Measurements from ENCODE around the gene TNFAIP2.
"Not testable (repeated sequence)": the region's sequence is repeated elsewhere in the genome, so short reads cannot be mapped to it uniquely, and the experiment has no call there.

The TNFAIP2 gene

DNA sequence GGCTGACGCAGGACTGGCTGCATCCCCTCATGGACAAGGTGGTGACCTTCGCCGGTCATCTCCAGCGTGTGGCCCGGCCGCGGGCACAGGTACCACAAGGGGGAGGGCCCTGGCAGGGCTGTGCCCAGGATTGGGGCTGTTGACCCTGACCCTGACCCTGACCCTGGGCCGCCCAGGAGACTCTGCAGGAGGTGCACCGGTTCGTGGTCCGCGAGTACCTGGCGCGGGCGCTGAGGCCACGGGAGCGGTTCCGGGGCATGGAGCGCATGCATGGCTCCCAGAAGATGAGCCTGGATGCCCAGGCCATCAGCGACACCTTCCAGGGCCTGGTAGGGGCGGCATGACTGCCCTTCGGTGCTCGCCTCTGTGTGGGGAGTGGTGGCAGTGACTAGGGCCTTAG lies 15.8 kb upstream of the TNFAIP2 start:
- DNase-seq (ENCODE audit: low read depth in 2 of 2), result no peak

DNA sequence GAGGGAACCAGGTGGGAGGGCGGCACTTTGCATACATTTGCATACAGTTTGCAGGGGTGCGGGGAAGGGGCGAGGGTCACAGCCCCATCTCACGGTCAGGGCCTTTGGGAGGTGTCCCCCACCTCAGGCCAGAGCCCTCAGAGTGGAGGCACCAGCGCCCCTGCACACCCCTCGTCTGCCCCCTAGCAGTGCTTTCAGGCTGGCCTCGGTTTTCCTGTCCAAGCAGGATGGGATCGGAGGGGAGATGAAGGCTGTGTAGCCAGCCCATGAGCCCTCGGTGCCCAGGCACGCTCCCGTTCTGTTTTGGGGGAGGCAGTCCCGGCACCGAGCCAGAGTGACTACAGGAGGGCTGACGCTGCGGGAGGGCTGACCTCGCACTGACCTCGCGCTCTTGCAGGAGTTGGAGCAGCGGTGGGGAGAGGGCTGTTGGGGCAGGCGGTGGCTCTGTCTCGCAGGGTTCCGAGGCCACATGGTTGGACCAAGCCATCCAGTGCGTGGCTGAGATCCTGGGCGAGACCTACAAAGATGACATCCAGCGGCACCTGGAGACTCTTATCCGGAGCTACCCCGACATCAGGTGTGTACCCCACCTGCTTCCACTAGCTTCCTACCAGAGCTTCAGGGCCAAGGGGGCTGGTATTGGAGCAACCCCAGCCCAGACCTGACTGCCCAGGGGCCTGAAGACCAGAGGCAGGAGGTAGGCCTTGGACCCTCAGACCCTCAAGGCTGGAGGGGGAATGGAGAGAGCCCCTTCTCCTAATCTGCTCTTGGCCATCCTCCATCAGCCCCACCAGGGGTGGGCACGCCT lies 15.1 kb upstream of the TNFAIP2 start:
- DNase-seq (ENCODE audit: low read depth in 2 of 2), result no peak

DNA sequence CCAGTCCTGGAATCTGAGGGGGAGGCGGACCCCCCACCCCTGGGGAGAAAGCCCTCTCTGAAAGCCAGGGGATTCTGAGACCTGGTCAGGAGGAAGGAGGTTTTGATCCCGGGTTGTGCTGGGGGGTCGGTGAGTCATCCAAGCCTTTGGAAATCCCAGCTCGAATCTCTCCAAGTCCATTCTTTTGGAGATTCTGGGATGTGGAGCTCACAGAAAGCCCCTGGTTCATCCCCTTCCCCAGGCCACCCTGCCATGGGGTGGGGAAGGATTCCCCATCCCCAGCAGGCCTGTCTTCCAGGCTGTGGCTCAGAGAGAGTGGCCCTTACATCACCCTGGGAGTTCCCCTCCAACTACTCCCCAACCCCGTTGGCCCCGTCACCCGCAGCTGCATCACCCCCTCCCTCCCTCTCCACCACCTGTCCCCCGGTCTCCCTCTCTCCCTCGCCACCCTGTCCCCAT lies 14.5 kb upstream of the TNFAIP2 start:
- DNase-seq (ENCODE audit: low read depth in 2 of 2), result no peak

DNA sequence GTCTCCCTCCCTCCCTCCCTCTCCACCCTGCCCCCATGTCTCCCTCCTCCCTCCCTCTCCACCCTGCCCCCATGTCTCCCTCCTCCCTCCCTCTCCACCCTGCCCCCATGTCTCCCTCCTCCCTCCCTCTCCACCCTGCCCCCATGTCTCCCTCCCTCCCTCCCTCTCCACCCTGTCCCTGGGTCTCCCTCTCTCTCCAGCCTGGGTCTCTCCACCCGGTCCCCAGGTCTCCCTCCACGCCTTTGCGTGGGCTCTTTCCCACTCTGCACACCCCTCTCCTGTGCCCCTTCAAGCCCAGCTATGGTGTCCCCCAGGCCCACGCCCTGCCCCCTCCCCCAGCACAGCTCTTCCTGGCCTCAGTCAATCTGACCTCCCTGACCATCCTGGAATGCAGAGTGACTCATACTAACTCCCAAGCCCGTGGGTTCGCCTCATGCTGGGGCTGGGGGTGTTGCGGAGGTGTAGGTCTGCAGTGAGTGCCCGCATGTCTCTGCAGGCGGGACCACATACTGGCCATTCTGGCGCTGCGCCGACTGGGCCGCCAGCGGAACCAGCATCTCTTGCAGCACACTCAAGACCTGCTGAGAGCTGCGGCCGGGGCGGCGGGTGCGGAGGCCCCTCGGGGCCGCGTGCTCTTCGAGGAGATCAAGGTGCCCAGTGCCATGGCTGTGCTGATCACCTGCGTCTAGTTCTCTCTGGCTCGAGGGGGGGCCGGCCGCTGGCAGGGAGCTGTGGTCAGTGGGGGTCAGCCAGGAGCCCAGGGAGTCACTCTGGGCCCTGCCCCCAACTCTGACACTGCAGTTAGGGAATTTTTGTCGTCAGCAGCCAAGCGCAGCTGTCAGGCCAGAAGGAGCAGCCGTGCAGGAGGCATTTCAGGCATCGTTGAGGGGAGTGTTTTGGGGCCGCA lies 13.5 kb upstream of the TNFAIP2 start:
- no peak for DNase-seq (ENCODE audit: low read depth in 2 of 2)

DNA sequence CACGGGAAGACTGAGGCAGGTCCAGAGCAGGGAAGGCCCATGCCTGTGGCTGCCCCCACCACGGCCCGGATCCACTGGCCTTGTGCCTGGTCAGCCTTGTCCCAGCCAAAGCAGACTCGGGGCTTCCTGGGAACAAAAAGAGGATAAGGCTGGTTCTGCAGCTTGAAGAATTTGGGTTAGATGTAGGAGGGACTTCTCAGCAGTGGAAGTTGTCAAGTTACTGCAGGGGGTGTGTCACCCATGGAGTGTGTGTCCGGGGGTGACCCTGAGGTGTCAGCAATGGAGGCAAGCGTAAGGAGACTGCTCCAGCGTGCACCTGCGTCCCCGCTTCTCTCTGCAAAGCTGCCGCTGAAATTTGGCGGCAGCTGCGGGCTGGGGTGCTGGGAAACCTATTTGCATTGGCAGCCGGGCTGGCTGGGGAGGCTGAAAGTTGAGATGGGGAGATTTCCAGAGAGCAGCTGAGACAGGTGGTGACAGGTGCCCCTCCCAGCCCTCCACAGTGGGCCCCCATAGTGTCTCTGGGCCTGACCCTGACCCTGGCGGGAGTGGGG lies 12.5 kb upstream of the TNFAIP2 start:
- no peak for DNase-seq (ENCODE audit: low read depth in 2 of 2)

DNA sequence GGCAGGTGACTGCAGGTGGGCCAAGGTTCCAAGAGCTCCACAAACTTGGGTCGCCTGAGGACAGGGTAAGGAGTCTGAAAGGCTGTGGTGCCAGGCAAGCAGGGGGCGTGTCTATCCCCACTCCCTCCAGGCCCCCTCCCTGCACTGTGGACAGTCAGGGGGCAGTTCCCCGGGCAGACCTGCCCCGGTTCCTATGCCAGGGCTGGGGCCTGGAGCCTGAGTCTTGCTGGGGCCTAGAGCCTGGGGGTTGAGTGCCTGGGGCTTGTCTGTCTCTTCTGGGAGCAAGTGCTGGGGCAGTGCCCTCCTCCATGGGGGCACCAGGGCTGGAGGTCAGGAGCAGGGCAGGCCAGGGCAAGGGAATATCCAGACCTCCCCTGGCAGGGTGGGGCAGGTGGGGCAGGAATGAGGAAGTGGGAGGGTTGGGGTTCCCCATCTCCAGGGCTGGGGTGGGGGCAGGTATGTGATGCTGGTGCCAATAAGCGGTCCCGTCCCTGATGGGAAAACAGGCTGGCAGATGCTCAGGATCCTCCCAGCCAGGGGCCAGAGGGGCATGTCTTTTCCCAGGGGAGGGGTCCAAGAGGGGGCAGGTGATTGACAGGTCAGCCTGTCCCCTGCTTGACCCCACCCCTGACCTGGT lies 11.9 kb upstream of the TNFAIP2 start:
- DNase-seq (ENCODE audit: low read depth in 2 of 2), result no peak

DNA sequence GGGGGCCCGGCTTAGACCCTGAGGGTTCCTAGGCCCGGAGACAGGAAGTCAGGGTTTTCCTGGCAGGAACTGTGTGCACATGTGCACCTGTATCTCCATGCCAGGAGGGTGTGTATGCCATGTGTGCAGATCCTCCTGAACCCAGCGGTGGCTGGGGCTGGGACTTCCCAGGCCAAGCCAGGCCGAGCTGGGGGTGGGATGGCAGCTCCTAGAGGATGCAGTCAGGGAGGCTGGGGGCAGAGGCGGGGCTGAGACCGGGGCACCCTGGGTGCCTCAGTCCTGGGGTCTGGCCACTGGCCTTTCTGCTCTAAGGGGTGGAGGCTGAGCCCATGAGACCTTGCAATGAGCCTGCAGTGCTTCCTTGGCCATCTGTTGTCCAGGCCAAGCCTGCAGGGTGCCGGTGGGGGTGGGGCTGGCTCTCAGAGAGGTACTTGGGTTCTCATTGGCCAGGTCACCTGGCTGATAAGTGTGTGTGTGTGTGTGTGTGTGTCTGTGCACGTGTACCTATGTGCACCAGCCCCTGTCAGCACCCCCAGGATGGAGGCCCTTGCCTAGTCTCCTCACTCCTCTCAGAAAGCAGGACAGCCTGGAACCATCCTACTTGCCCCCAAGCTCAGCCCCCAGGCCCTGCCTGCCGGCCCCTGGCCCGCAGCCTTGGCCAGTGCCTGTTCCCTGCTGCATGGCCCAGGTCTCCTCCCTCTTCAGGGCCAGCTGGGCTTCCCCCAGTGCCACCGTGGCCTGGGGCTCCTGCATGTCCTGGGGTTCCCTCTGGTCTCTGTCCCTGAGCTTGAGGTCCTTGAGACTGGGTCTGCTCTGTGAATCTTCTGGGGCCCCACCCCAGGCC lies 10.6 kb upstream of the TNFAIP2 start:
- DNase-seq (ENCODE audit: low read depth in 2 of 2), result no peak

DNA sequence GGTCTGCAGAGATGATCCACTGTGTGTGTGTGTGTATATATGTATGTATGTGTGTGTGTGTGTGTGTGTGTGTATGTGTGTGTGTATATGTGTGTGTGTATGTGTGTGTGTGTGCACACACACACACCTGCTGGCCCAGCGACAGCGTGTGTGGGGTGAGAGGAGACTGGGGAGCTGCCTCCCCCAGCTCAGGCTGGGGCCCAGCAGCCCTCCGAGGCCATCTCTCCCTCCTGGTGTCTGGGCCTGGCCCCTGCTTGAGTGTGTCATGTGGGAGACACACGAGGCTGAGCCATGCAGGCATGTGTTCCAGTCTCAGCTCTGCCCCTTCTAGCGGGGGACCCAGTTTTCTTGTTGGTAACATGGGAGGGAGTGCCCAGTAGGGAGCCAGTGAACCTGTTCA lies 10.0 kb upstream of the TNFAIP2 start:
- DNase-seq (ENCODE audit: low read depth in 2 of 2), result no peak

DNA sequence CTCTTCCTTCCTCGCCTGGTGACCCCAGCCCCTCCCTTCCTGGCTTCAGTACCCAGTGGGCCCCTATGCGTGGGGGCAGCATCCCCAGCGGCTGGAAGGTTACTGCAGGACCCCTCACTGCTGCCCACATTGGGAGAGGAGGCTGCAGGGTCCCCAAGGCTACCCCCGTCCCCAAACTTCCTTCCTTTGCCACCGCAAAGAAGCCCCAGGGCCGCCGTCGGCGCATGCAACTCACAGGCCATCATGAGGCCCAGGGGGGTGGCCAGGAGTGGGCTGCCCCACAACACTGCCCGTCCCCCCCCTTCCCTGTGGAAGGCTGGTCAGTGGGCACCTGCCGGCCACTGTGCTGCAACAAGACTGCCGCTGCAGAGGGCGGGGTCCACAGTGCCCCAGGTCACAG lies 9.5 kb upstream of the TNFAIP2 start:
- no peak for DNase-seq (ENCODE audit: low read depth in 2 of 2)

DNA sequence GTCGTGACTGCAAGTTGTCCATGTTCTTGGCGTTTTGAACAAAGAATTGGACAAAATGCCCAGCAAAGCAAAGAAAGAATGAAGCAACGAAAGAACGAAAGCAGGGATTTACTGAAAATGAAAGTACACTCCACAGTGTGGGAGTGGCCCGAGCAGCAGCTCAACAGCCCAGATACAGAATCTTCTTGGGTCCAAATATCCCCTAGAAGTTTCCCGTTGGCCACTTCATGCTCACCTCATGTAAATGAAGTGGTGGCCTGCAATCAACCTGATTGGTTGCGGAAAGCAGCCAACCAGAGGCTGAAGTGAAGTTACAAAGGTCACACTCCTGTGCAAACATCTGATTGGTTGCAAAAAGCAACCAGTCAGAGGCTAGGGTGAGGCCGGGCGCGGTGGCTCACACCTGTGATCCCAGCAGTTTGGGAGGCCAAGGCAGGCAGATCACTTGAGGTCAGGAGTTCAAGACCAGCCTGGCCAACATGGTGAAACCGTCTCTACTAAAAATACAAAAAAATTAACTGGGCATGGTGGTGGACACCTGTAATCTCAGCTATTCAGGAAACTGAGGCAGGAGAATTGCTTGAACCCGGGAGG lies 8.1 kb upstream of the TNFAIP2 start:
- DNase-seq (ENCODE audit: low read depth in 2 of 2), result not testable (repeated sequence)

DNA sequence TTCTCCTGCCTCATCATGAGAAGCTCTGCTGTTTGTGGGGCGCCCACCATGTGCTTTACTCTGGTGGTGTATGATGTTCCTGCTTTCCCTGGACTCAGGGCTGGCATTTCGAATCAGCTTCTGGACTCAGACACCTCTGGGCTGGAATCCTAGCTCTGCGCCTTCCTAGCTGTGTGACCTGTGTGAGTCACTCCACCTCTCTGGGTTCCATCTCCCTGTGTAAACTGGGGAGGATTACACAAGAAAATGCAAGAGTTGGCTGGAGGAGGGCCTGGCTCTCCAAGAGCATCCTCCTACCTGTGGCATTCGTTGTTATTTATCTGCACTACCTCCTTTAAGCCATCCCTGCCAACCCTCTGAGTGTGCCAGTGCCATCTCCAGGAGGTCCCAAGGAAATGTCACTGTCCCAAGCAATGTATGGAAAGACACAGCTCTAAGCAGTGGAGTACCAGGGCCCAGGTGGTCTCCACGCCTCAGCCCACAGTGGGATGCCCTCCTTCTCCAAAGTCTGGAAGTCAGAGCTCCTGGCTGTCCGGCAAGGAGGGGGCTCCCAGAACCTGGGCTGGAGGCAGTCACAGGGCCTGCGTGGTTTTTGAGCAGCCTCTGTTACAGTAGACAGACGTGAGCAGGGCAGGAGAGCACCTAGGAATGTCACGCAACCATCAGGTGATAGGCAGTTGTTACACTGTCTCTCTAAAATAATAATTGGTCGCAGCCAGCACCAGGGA lies 7.3 kb upstream of the TNFAIP2 start:
- no peak for DNase-seq (ENCODE audit: low read depth in 2 of 2)

DNA sequence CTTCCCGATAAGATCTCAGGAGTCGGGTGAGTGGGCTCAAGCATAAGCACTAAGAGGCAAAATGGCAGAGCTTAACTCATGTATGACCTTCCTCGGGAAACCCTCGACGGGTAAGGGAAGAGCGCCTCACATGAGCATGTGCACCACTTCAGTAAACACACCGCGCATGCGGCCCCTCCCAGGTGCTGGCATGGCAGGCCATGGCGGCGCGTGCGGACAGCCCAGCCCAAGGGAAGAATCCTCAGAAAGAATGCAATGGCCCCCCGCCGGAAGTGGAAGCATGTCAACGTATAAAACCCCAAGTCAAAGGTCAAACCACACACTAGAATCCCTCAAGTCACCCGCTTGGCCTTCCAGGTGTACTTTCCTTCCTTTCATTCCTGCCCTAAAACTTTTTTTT lies 6.6 kb upstream of the TNFAIP2 start:
- DNase-seq (ENCODE audit: low read depth in 2 of 2), result no peak

DNA sequence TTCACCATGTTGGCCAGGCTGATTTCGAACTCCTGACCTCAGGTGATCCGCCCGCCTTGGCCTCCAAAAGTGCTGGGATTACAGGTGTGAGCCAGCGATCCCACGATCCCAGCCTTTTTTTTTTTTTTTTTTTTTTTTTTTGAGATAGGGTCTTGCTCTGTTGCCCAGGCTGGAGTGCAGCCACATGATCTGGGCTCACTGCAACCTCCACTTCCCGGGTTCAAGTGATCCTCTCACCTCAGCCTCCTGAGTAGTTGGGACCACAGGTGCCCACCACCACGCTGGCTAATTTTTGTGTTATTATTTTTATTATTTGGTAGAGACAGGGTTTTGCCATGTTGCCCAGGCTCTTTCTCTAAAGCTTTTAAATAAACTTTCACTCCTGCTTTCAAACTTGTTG lies 5.8 kb upstream of the TNFAIP2 start:
- not testable (repeated sequence) for DNase-seq (ENCODE audit: low read depth in 2 of 2)

DNA sequence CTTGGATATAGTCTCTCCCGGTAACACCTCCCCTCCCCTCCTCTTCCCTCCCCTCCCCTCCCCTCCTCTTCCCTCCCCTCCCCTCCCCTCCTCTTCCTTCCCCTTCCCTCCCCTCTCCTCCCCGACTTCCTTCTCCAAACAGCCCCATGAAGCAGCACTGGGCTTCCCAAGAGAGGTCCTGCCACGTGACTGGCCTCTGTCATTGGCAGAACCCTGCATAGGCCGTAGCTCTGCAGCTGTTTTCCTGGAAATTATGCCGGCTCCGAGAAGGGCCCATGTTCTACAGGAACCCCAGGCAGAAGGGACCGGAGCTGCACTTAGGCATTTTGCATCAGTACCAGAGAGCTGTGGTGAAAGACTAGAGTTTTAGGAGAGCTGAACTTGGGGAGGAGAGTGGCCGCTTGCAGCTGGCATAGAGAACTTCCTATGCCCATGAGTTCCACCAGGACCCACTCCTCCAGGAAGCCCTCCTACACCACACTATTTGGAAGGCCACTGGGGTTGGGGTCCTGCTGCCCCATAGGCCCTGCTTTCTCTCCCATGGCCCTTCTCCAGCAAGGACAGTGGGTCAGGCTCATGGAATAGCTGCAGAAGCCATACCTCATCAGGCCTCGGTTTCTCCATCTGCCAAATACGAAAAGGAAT lies 5.1 kb upstream of the TNFAIP2 start:
- no peak for DNase-seq (ENCODE audit: low read depth in 2 of 2)

DNA sequence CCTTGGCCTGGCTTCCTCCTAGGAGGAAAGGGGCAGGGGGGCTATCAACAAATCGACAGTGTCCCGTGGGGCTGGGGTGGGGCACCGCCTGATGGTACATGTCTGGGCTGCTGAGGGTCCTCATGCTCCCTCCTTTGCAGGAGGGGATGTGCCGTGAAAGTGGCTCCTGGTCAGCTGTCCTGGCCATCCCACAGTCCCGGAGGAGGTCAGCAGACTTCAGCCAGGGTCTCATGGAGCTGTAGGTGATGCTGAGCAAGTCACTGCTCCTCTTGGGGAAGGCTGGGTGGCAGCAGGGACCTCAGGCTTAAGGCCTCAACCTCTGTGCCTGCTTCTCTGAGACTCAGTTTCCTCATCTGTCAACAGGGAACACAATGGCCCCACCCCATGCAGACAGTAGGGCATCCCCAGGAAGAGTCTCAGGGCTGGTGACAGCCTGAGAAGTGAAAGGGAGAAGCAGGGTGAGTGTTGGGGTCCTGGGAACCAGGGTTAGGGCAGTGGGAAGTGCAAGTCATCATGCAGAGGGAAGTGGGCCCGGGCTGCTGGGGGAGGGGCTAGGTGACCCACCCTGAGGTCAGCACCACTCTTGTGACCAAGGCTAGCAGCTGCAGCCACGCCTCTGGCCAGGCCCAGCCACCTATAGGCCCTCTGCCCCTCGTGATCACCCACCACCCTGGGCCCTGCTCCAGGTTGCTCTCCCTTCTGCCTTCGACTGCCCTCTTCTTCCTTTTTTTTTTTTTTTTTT lies 4.4 kb upstream of the TNFAIP2 start:
- DNase-seq (ENCODE audit: low read depth in 2 of 2), result no peak

DNA sequence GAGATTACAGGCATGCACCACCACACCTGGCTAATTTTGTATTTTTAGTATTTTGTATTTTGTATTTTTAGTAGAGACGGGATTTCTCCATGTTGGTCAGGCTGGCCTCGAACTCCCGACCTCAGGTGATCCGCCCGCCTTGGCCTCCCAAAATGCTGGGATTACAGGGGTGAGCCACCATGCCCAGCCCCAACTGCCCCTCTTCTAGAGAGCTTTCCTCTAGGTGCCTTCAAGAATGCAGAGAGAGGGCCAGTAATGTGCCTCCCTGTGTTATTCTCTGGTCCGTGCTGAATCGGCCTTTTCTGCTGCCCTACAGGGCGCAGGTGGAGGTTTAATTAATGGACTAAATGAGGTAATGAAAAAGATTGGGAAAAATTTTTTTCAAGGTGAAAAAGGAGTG lies 3.7 kb upstream of the TNFAIP2 start:
- not testable (repeated sequence) for DNase-seq (ENCODE audit: low read depth in 2 of 2)

DNA sequence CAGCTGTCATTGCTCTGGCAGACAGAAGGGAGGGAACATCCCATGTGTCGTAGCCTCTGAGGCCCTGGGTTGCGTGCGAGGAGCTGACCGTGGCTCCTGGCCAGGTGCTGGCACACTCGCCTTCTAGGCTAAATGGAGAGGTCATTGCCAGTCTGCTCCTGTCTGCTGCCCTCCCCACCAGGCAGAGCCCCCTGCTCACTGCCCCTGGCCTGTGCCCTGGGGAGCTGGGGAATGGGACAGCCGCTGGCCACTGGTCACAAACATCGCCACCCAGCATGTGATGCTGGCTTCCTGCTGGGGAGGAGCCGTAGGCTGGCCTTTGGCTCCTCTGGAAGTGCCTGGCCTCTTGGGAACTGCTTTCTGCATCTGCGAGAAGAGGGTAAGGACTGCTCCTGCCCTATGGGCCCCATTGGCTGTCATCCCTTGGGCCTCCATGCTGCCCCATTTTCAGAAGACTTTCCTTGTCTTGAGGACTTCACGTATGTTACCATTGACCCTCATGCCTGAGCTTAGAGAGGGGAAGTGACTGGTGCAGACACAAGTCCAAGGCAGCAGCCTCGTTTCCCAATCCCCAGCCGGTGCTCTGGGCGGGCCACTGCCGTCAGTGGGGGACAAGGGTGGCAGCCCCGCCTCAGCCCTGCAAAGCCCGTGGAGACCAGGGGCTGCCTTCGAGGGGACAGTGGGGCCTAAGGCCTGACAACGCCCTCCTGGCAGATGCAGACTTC lies 2.0 kb upstream of the TNFAIP2 start:
- no peak for DNase-seq (ENCODE audit: low read depth in 2 of 2)
